DOHH2 (cell line): Measurements from ENCODE around the gene MAPK8IP2.

Experiments used
- H3F3A ChIP-seq: fragments of 200-600 bp; sonication (generic), shearing (Covaris generic); 2 replicates; pipeline ENCODE4 v1.6.0; 2016; ENCODE audit warnings: antibody characterized with exemption, mild to moderate bottlenecking; ENCODE audit not compliant: control insufficient read depth, insufficient read depth
- H3K27ac ChIP-seq: fragments of 200-600 bp; sonication (generic); 2 replicates; pipeline ENCODE4 v1.5.1; 2014; ENCODE audit warnings: low read depth, mild to moderate bottlenecking, low read length, moderate library complexity
- H3K27me3 ChIP-seq: fragments of 200-600 bp; sonication (generic); 2 replicates; pipeline ENCODE4 v1.6.1; 2014; ENCODE audit warnings: mild to moderate bottlenecking, low read length, mixed read lengths; ENCODE audit not compliant: control insufficient read depth
- H3K36me3 ChIP-seq: fragments of 200-600 bp; sonication (generic); 2 replicates; pipeline ENCODE4 v1.6.1; 2014; ENCODE audit warnings: mild to moderate bottlenecking, low read length, moderate library complexity, mixed read lengths; ENCODE audit not compliant: control insufficient read depth
- H3K4me1 ChIP-seq: fragments of 200-600 bp; sonication (generic); 2 replicates; pipeline ENCODE4 v1.6.1; 2014; ENCODE audit warnings: mild to moderate bottlenecking, low read length, mixed read lengths; ENCODE audit not compliant: control insufficient read depth
- H3K4me2 ChIP-seq: fragments of 200-600 bp; sonication (generic); 2 replicates; pipeline ENCODE4 v1.6.0; 2014; ENCODE audit warnings: mild to moderate bottlenecking, low read length, moderate library complexity
- H3K4me3 ChIP-seq: fragments of 200-600 bp; sonication (generic); 2 replicates; pipeline ENCODE4 v1.5.1; 2014; ENCODE audit warnings: mild to moderate bottlenecking, low read length, mixed read lengths
- H3K79me2 ChIP-seq: fragments of 200-600 bp; sonication (generic); 2 replicates; pipeline ENCODE4 v1.6.1; 2014; ENCODE audit warnings: mild to moderate bottlenecking, low read length, mixed read lengths; ENCODE audit not compliant: control insufficient read depth
- H3K9me2 ChIP-seq: fragments of 200-600 bp; sonication (generic); replicated peaks from 2 replicates; pipeline ENCODE4 v1.6.1; 2014; ENCODE audit warnings: mild to moderate bottlenecking, low read length, mixed read lengths; ENCODE audit not compliant: control insufficient read depth
- H3K9me3 ChIP-seq: fragments of 200-600 bp; sonication (generic); 2 replicates; pipeline ENCODE4 v1.6.1; 2014; ENCODE audit warnings: antibody characterized with exemption, low read length, mixed read lengths; ENCODE audit not compliant: control insufficient read depth, insufficient read depth
- H4K20me1 ChIP-seq: fragments of 200-600 bp; sonication (generic); 2 replicates; pipeline ENCODE4 v1.6.0; 2014; ENCODE audit warnings: low read depth, mild to moderate bottlenecking, antibody characterized with exemption, low read length, moderate library complexity; ENCODE audit not compliant: control insufficient read depth, insufficient read depth
- CTCF ChIP-seq: fragments of 200-600 bp; sonication (generic); IDR thresholded peaks from one replicate; pipeline ENCODE4 v1.5.1; 2014; ENCODE audit warnings: antibody characterized with exemption, mild to moderate bottlenecking, low read depth, low read length; ENCODE audit not compliant: poor library complexity, severe bottlenecking
- EZH2phosphoT487 ChIP-seq: fragments of 200-600 bp; sonication (generic); IDR thresholded peaks from 2 replicates; pipeline ENCODE4 v1.6.1; 2017; ENCODE audit warnings: borderline replicate concordance, mild to moderate bottlenecking, antibody characterized with exemption, low read length, moderate library complexity, mixed read lengths

MAPK8IP2 gene

GRCh38 chr22:50622723-50623327, 22.2 kb downstream of the MAPK8IP2 start:
- Histone ChIP-seq H3K9me3 (no peaks in the 10 kb centered on the region), H3K9me2 (no peaks in the 10 kb centered on the region), H3K27me3 (no peaks in the 10 kb centered on the region), H4K20me1 (no peaks in the 10 kb centered on the region), H3K4me1 (peaks cover 41% of the 10 kb centered on the region), H3K4me2 (peak overlapping the region; percentile 85), H3K79me2 (peaks cover 8% of the 10 kb centered on the region), H3K4me3 (peak overlapping the region; percentile 75), H3K36me3 (no peaks in the 10 kb centered on the region), H3F3A (peaks cover 15% of the 10 kb centered on the region), H3K27ac (peak overlapping the region; percentile 79)
- no peak for TF ChIP-seq EZH2phosphoT487
- no peak for TF ChIP-seq CTCF

- Histone ChIP-seq H3F3A (peaks cover 15% of the 10 kb centered on the region), H4K20me1 (no peaks in the 10 kb centered on the region), H3K9me3 (no peaks in the 10 kb centered on the region), H3K4me2 (no peak overlapping the region), H3K79me2 (peaks cover 15% of the 10 kb centered on the region), H3K36me3 (no peaks in the 10 kb centered on the region), H3K27ac (no peak overlapping the region), H3K9me2 (no peaks in the 10 kb centered on the region), H3K4me3 (no peak overlapping the region), H3K4me1 (peaks cover 47% of the 10 kb centered on the region), H3K27me3 (no peaks in the 10 kb centered on the region)
- no peak for TF ChIP-seq CTCF
- no peak for TF ChIP-seq EZH2phosphoT487
Observed at GRCh38 chr22:50624347-50625130, 23.9 kb downstream of the MAPK8IP2 start.

DNA sequence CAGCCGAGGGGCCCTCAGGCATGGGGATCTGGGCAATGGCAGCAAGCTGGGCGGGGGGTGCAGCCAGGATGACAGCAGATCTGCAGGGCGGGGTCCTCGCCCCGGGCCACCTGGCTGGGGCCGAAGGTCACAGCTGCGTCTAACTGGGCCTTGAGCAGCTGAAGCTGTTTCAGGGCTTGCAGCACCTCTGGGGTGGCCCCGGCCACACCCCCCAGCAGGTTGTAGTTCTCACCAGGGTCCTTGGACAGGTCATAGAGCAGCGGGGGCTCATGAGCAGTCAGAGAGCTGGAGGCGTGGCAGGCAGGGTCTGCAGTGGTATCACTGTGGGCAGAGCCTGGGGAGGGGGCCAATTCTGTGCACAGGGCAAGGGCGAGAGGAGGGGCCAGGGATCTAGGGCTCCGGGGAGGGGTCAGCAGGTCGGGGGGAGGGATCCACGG, 24.6 kb downstream of the MAPK8IP2 start:
- Histone ChIP-seq H3K36me3 (no peaks in the 10 kb centered on the region), H3K9me3 (no peaks in the 10 kb centered on the region), H3K4me2 (no peak overlapping the region), H3K4me1 (peaks cover 40% of the 10 kb centered on the region), H3K27ac (no peak overlapping the region), H3K4me3 (no peak overlapping the region), H3K9me2 (no peaks in the 10 kb centered on the region), H4K20me1 (no peaks in the 10 kb centered on the region), H3K27me3 (no peaks in the 10 kb centered on the region), H3K79me2 (peaks cover 15% of the 10 kb centered on the region), H3F3A (peaks cover 15% of the 10 kb centered on the region)
- TF ChIP-seq EZH2phosphoT487, result no peak
- TF ChIP-seq CTCF, result no peak
